AG04449 (cell line): ENCODE measurements around the gene KIAA1328.

Experiments used
- CTCF ChIA-PET: fragments of 350-600 bp; formaldehyde crosslinking; extraction: SDS; loops from one replicate; lab custom pipeline; 2021; ENCODE audit warnings: antibody characterized with exemption; lab: Yijun Ruan, JAX
- POLR2A ChIA-PET: fragments of 400-600, 350-600 bp; formaldehyde crosslinking; extraction: SDS; loops from one replicate; lab custom pipeline; 2020; ENCODE audit warnings: antibody characterized with exemption, inconsistent platforms; lab: Yijun Ruan, JAX
- DNase-seq: peaks from one replicate; pipeline ENCODE4 v3.0.0-alpha.2; 2010; ENCODE audit warnings: low read depth, low spot score
- H3K4me3 ChIP-seq: 2 replicates; pipeline ENCODE4 v1.5.1; 2011; ENCODE audit warnings: low read depth, mild to moderate bottlenecking, control low read depth, low read length
- TF ChIP-seq, protein P1 (sequence below): IDR thresholded peaks from one replicate; pipeline ENCODE4 v1.5.1; 2011; ENCODE audit warnings: mild to moderate bottlenecking, moderate library complexity, low read length, control low read depth, inconsistent platforms; ENCODE audit not compliant: insufficient read depth; ENCODE audit errors: missing control alignments

Gene KIAA1328

DNA sequence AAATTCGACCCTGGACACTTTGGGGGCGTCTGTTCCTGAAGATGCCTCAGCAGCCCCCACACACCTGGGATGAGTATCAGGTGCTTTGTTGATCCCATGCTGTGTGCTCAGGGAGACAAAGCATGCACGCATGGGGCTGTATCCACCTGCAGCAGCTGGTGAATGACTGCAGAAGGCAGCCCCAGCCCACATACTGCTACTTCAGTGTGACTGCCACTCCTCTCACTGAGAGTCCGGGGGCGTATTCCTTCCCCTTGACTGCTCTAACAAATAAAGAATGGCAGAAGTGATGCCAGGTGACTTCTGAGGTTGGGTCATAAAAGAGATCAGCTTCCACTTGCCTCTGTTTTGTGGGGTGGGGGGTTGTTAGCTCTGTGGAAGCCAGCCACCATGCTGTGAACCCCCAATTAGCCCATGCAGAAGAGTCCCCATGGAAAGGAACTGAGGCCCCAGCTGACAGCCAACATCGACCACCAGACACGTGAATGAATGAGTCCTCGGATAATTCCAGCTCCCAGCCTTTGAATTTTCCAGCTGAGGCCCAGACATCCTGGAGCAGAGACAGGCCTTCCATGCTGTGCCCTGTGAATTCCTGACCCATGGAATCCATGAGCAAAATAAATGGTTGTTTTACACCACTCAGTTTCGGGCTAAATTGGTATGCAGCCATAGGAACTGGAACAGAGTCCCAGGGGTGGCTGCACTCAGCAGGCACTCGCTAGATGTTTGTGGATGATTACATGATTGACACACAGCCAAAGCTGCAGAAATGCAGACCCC, 447.4 kb downstream of the KIAA1328 start:
- TF ChIP-seq, protein P1, sequence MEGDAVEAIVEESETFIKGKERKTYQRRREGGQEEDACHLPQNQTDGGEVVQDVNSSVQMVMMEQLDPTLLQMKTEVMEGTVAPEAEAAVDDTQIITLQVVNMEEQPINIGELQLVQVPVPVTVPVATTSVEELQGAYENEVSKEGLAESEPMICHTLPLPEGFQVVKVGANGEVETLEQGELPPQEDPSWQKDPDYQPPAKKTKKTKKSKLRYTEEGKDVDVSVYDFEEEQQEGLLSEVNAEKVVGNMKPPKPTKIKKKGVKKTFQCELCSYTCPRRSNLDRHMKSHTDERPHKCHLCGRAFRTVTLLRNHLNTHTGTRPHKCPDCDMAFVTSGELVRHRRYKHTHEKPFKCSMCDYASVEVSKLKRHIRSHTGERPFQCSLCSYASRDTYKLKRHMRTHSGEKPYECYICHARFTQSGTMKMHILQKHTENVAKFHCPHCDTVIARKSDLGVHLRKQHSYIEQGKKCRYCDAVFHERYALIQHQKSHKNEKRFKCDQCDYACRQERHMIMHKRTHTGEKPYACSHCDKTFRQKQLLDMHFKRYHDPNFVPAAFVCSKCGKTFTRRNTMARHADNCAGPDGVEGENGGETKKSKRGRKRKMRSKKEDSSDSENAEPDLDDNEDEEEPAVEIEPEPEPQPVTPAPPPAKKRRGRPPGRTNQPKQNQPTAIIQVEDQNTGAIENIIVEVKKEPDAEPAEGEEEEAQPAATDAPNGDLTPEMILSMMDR: no peak
- POLR2A ChIA-PET: no interaction called here
- H3K4me3 ChIP-seq: no peak overlapping the region
- CTCF ChIA-PET: interaction anchor here (1.1 to 1.3 kb wide), 2 partner anchors 47 to 1180 kb away, joined by 3 read pairs; no protein-coding TSS in a partner anchor
- DNase-seq: no peak

DNA sequence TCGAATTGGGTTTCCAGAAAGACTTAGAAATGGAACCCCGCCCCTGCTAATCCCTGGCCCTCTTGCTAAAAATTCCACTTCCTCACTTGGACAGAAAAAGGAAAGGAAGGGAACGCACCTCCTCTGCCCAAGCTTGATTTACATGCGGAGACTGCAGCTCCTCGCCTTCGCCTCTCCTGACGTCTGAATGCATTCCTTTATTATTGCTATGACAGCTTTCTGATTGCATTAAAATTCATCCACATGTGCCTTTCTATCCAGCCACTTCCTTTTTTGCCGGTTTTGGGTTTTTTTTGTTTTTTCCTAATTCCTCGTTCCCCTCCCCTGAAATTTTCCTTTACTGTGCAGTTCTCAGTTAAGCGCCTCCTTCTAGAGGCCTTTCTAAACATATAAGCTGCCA, 448.9 kb downstream of the KIAA1328 start:
- CTCF ChIA-PET: interaction anchor here (1.3 kb wide), 1 partner anchor 46 kb away, joined by 3 read pairs; no protein-coding TSS in a partner anchor
- no peak overlapping the region for H3K4me3 ChIP-seq
- POLR2A ChIA-PET: no interaction called here
- no peak for DNase-seq
- TF ChIP-seq, protein P1: no peak
